HepG2 (cell line): ENCODE measurements around the gene COQ7. TPM values are rescaled to one million over a fixed set of nuclear protein-coding genes. Genes with fewer than 3 reads are reported as not detected.

Source experiments
- ADNP ChIP-seq: sonication (generic); formaldehyde crosslinking; IDR thresholded peaks from 2 replicates; pipeline ENCODE4 v1.4.0; 2020; ENCODE audit warnings: missing genetic modification reagents
- ATF7 ChIP-seq, 2 experiments: fragments of 450-650 bp in 1 of 2; sonication (generic) in 1 of 2; formaldehyde crosslinking in 1 of 2; IDR thresholded peaks; 2 replicates each; pipeline versions ENCODE4 v1.4.0 to v1.6.1; 2016 to 2020; ENCODE audit warnings: antibody characterized with exemption in 1 of 2, mild to moderate bottlenecking in 1 of 2, missing genetic modification reagents in 1 of 2
- MEF2D ChIP-seq: sonication (generic); formaldehyde crosslinking; IDR thresholded peaks from 2 replicates; pipeline ENCODE4 v1.5.1; 2020; ENCODE audit warnings: mild to moderate bottlenecking, missing genetic modification reagents
- NAIF1 ChIP-seq: sonication (generic); formaldehyde crosslinking; IDR thresholded peaks from 2 replicates; pipeline ENCODE4 v1.5.0; 2020; ENCODE audit warnings: mild to moderate bottlenecking, missing genetic modification reagents, borderline replicate concordance
- NFIB ChIP-seq: sonication (generic); formaldehyde crosslinking; IDR thresholded peaks from 2 replicates; pipeline ENCODE4 v1.9.0; 2021; ENCODE audit warnings: missing genetic modification reagents, mild to moderate bottlenecking, borderline replicate concordance
- RARA ChIP-seq: IDR thresholded peaks from 2 replicates; pipeline ENCODE4 v1.6.1; 2016; ENCODE audit warnings: missing genetic modification reagents, missing compliant biosample characterization
- RXRA ChIP-seq: sonication (generic); formaldehyde crosslinking; IDR thresholded peaks from 2 replicates; pipeline ENCODE4 v1.5.1; 2020; ENCODE audit warnings: missing genetic modification reagents
- STAT5B ChIP-seq: sonication (generic); formaldehyde crosslinking; IDR thresholded peaks from 2 replicates; pipeline ENCODE4 v1.4.0; 2020; ENCODE audit warnings: missing genetic modification reagents
- TRIM24 ChIP-seq: sonication (generic); formaldehyde crosslinking; IDR thresholded peaks from 2 replicates; pipeline ENCODE4 v1.8.0; 2022; ENCODE audit warnings: mild to moderate bottlenecking, missing genetic modification reagents
- ZBTB7A ChIP-seq: sonication (generic); formaldehyde crosslinking; IDR thresholded peaks from 2 replicates; pipeline ENCODE4 v1.8.0; 2022; ENCODE audit warnings: mild to moderate bottlenecking, missing genetic modification reagents
- ZNF12 ChIP-seq: sonication (generic); formaldehyde crosslinking; IDR thresholded peaks from 2 replicates; pipeline ENCODE4 v1.5.0; 2020; ENCODE audit warnings: missing genetic modification reagents
- ZNF124 ChIP-seq: sonication (generic); formaldehyde crosslinking; IDR thresholded peaks from 2 replicates; pipeline ENCODE4 v1.4.0; 2020; ENCODE audit warnings: missing genetic modification reagents
- ZNF317 ChIP-seq: sonication (generic); formaldehyde crosslinking; IDR thresholded peaks from 2 replicates; pipeline ENCODE4 v1.5.0; 2020; ENCODE audit warnings: mild to moderate bottlenecking, missing genetic modification reagents
- ZNF430 ChIP-seq: sonication (generic); formaldehyde crosslinking; IDR thresholded peaks from 2 replicates; pipeline ENCODE4 v1.9.0; 2021; ENCODE audit warnings: mild to moderate bottlenecking, missing genetic modification reagents
- ZNF552 ChIP-seq: sonication (generic); formaldehyde crosslinking; IDR thresholded peaks from 2 replicates; pipeline ENCODE4 v1.9.0; 2022; ENCODE audit warnings: missing genetic modification reagents, mild to moderate bottlenecking, borderline replicate concordance
- ZNF564 ChIP-seq: sonication (generic); formaldehyde crosslinking; IDR thresholded peaks from 2 replicates; pipeline ENCODE4 v1.8.1; 2023; ENCODE audit warnings: mild to moderate bottlenecking, missing genetic modification reagents
- ZNF619 ChIP-seq: sonication (generic); formaldehyde crosslinking; IDR thresholded peaks from 2 replicates; pipeline ENCODE4 v1.4.0; 2020; ENCODE audit warnings: mild to moderate bottlenecking, missing genetic modification reagents
- polyA plus RNA-seq, 8 experiments: library from polyadenylated mRNA; depleted of rRNA in 3 of 8; stranded (reverse) in 7 of 8; unstranded in 1 of 8; fragments of >200 nt; fragmentation: Illumina TruSeq in 4 of 8; extraction: Trizol in 4 of 8; gene quantifications; 2 replicates each; pipeline versions ENCODE4 v1.2.1 to v1.2.3, GENCODE V29; 2011 to 2016; ENCODE audit warnings: low read depth in 4 of 8, missing spikeins in 1 of 8, mixed read lengths in 1 of 8; ENCODE audit not compliant: insufficient read depth in 1 of 8
- total RNA-seq, 5 experiments: library from RNA; depleted of rRNA; stranded (reverse); fragments of >200 nt; fragmentation: Illumina TruSeq; extraction: Trizol; gene quantifications; 2 replicates each; pipeline ENCODE4 v1.2.3, GENCODE V29; 2016; ENCODE audit warnings: low read depth in 1 of 5
- TF ChIP-seq, protein P1 (sequence below): sonication (generic); formaldehyde crosslinking; IDR thresholded peaks from 2 replicates; pipeline ENCODE4 v1.8.1; 2022; ENCODE audit warnings: mild to moderate bottlenecking, missing genetic modification reagents
- TF ChIP-seq, protein P2 (sequence below): IDR thresholded peaks from 2 replicates; pipeline ENCODE4 v1.6.1; 2016; ENCODE audit warnings: missing biosample characterization, missing genetic modification reagents, low read depth
- TF ChIP-seq, protein P3 (sequence below): sonication (generic); formaldehyde crosslinking; IDR thresholded peaks from 2 replicates; pipeline ENCODE4 v1.8.0; 2022; ENCODE audit warnings: mild to moderate bottlenecking, missing genetic modification reagents
- TF ChIP-seq, protein P4 (sequence below): IDR thresholded peaks from 2 replicates; pipeline ENCODE4 v1.4.0; 2020; ENCODE audit warnings: mild to moderate bottlenecking, missing genetic modification reagents

The COQ7 gene
- total and polyA plus RNA-seq, 2 of the 13 experiments (the other 11 are each of a cell fraction or from before 2014, with no cell fraction given) = 20.1 to 45.7 TPM

DNA sequence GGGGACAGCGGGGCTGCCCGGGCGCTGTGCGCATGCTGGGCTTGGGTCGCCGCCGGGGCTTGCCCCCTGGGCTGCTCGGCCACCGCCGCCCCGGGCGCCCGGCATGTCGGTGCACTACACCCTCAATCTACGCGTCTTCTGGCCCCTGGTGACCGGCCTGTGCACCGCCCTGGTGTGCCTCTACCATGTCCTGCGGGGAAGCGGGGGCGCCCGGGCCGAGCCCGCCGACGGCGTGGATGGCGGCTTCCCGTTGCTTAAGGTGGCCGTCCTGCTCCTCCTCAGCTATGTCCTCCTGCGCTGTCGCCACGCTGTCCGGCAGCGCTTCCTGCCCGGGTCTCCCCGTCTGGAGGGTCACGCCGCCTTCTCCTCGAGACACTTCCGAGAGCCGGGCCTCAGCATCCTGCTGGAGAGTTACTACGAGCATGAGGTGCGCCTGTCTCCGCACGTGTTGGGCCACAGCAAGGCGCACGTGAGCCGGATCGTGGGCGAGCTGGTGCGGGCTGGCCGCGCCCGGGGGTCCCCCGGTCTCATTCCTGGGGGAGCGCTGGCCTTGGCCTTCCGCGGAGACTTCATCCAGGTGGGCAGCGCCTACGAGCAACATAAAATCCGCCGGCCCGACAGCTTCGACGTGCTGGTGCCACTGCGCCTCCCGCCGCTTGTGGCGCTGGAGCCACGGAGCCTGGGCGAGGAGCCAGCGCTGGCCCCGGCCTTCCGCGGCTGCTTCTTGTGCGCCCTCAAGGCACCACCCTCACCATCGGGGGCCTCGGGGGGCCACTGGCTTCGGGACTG lies 47.1 kb downstream of the COQ7 start (continued):
- TF ChIP-seq, protein P1, sequence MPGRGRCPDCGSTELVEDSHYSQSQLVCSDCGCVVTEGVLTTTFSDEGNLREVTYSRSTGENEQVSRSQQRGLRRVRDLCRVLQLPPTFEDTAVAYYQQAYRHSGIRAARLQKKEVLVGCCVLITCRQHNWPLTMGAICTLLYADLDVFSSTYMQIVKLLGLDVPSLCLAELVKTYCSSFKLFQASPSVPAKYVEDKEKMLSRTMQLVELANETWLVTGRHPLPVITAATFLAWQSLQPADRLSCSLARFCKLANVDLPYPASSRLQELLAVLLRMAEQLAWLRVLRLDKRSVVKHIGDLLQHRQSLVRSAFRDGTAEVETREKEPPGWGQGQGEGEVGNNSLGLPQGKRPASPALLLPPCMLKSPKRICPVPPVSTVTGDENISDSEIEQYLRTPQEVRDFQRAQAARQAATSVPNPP = no peak
- no peak for TF ChIP-seq ATF7 (IDR thresholded peaks at IDR 0.05)
- TF ChIP-seq ATF7 (CRISPR knock-in tag; IDR thresholded peaks at IDR 0.05) = no peak
- TF ChIP-seq, protein P2, sequence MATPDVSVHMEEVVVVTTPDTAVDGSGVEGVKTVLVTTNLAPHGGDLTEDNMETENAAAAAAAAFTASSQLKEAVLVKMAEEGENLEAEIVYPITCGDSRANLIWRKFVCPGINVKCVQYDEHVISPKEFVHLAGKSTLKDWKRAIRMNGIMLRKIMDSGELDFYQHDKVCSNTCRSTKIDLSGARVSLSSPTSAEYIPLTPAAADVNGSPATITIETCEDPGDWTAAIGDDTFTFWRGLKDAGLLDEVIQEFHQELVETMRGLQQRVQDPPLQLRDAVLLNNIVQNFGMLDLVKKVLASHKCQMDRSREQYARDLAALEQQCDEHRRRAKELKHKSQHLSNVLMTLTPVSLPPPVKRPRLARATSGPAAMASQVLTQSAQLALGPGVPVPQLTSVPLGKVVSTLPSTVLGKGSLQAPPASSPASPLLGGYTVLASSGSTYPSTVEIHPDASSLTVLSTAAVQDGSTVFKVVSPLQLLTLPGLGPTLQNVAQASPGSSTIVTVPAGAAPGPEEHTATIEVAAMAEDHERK = no peak
- TF ChIP-seq, protein P3, sequence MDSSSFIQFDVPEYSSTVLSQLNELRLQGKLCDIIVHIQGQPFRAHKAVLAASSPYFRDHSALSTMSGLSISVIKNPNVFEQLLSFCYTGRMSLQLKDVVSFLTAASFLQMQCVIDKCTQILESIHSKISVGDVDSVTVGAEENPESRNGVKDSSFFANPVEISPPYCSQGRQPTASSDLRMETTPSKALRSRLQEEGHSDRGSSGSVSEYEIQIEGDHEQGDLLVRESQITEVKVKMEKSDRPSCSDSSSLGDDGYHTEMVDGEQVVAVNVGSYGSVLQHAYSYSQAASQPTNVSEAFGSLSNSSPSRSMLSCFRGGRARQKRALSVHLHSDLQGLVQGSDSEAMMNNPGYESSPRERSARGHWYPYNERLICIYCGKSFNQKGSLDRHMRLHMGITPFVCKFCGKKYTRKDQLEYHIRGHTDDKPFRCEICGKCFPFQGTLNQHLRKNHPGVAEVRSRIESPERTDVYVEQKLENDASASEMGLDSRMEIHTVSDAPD (CRISPR knock-in tag) = no peak
- no peak for TF ChIP-seq ZNF564
- TF ChIP-seq ADNP (CRISPR knock-in tag) = no peak
- peak; percentile 47; the same call in 1 of the 2 replicates for TF ChIP-seq RXRA (CRISPR knock-in tag)
- TF ChIP-seq ZNF317 = no peak
- peak; percentile 91 for TF ChIP-seq ZNF430 (CRISPR knock-in tag)
- TF ChIP-seq NFIB (CRISPR knock-in tag) = 0 out of 2 replicates have a peak, but pooled peaks have one; percentile 73
- no peak for TF ChIP-seq ZNF124 (CRISPR knock-in tag)
- TF ChIP-seq RARA (CRISPR knock-in tag) = 0 out of 2 replicates have a peak, but pooled peaks have one; percentile 4
- 0 out of 2 replicates have a peak, but pooled peaks have one; percentile 14 for TF ChIP-seq STAT5B (CRISPR knock-in tag)
- TF ChIP-seq ZNF12 (CRISPR knock-in tag) = no peak
- TF ChIP-seq, protein P4, sequence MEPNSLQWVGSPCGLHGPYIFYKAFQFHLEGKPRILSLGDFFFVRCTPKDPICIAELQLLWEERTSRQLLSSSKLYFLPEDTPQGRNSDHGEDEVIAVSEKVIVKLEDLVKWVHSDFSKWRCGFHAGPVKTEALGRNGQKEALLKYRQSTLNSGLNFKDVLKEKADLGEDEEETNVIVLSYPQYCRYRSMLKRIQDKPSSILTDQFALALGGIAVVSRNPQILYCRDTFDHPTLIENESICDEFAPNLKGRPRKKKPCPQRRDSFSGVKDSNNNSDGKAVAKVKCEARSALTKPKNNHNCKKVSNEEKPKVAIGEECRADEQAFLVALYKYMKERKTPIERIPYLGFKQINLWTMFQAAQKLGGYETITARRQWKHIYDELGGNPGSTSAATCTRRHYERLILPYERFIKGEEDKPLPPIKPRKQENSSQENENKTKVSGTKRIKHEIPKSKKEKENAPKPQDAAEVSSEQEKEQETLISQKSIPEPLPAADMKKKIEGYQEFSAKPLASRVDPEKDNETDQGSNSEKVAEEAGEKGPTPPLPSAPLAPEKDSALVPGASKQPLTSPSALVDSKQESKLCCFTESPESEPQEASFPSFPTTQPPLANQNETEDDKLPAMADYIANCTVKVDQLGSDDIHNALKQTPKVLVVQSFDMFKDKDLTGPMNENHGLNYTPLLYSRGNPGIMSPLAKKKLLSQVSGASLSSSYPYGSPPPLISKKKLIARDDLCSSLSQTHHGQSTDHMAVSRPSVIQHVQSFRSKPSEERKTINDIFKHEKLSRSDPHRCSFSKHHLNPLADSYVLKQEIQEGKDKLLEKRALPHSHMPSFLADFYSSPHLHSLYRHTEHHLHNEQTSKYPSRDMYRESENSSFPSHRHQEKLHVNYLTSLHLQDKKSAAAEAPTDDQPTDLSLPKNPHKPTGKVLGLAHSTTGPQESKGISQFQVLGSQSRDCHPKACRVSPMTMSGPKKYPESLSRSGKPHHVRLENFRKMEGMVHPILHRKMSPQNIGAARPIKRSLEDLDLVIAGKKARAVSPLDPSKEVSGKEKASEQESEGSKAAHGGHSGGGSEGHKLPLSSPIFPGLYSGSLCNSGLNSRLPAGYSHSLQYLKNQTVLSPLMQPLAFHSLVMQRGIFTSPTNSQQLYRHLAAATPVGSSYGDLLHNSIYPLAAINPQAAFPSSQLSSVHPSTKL (CRISPR knock-in tag) = 0 out of 2 replicates have a peak, but pooled peaks have one; percentile 11
- no peak for TF ChIP-seq ZBTB7A (CRISPR knock-in tag)
- TF ChIP-seq MEF2D = no peak
- TF ChIP-seq NAIF1 (CRISPR knock-in tag) = no peak
- no peak for TF ChIP-seq TRIM24 (CRISPR knock-in tag)
- no peak for TF ChIP-seq ZNF619 (CRISPR knock-in tag)
- TF ChIP-seq ZNF552 = peak; percentile 2; the same call in 1 of the 2 replicates
